ENCODE measurements around the gene SFMBT2.
"Not testable (repeated sequence)": the region's sequence is repeated elsewhere in the genome, so short reads cannot be mapped to it uniquely, and the experiment has no call there.

Gene SFMBT2

DNA sequence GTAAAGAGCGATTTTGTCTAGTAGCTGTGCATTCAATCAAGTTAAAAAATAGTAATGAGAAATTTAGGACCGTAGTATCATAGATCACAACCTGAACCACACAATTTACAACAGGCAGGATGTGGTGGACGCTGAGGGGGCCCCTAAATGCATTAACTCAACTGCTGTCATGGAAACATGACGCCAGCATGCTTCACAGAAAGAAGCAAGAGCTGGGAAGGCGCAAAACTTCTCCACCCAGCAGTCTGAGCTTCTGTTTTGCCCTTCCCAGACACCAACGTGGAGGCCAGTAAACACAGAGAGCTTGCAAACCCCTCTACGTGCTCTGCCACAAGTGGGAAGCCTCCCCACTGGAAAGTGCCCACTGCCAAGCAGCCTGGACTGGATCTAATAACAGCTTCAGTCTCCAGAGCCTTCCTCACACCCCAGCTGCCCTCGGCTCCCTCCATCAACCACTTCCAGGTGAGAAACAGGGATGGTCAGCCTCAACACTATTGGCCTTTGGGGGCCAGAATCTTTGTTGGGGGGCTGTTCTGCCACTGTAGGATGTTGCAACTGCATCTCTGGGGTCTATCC is 151.8 kb downstream of the SFMBT2 start:
- peak; percentile 75 for DNase-seq

- DNase-seq: no peak
Measured at GRCh38 chr10:7255517-7255916, 155.3 kb downstream of the SFMBT2 start.

- no peak for DNase-seq
Measured at GRCh38 chr10:7251696-7252465, 159.0 kb downstream of the SFMBT2 start.

DNA sequence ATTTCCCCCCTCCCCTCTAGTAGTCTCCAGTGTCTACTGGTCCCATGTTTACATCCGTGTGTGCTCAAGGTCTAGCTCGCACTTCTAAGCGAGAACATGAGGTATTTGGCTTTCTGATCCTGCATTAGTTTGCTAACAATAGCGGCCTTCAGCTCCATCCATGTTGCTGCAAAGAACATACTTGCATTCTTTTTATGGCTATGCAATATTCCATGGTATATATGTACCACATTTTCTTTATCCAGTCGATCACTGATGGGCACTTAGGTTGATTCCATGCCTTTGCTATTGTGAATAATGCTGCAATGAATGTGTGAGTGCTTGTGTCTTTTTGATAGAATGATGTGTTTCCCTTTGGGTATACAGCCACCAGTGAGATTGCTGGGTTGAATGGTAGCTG is 160.6 kb downstream of the SFMBT2 start:
- no peak for DNase-seq

GRCh38 chr10:7248585-7249164 is 162.2 kb downstream of the SFMBT2 start:
- no peak for DNase-seq

DNA sequence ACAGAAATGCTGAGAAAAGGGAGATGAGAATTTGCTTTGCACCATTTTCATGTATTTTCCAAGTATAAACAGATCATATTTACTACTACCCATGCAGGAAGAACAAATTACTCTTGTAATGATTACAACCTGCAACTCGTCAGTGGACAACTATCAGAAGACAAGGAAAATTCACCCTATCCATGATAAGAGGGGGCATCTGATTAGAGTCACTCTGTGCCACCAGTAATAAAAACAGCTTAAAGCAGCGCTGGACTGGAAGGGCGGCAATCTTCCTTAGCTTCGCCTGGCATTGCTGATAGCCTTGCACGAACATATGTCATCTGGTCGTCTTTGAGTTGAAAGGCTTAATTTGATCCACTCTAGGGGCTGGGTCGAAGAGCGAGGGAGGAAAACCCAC is 162.7 kb downstream of the SFMBT2 start:
- DNase-seq: no peak

DNA sequence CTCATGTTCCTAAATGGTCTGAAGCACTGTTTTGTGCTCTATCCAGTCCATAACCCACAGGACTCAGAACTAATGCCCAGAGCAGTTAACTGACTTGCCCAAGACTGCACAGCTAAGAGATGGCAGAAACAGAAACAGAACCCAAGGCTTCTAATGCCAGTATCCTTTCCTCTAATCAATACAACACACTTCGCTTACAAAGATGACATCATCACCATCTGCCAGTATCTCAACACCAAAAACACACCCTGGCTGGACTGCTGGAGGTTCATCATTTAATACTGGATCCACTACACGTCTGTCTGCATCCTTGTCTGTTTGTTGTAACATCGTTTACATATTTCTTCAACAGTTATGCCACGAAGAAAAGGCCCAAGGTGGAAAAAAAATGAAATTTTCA is 165.3 kb downstream of the SFMBT2 start:
- no peak for DNase-seq

- no peak for DNase-seq
Measured at GRCh38 chr10:7243873-7244272, 167.0 kb downstream of the SFMBT2 start.

- DNase-seq: no peak
Measured at GRCh38 chr10:7243139-7243538, 167.7 kb downstream of the SFMBT2 start.

GRCh38 chr10:7239312-7239985 is 171.4 kb downstream of the SFMBT2 start:
- peak; percentile 14 for DNase-seq

DNA sequence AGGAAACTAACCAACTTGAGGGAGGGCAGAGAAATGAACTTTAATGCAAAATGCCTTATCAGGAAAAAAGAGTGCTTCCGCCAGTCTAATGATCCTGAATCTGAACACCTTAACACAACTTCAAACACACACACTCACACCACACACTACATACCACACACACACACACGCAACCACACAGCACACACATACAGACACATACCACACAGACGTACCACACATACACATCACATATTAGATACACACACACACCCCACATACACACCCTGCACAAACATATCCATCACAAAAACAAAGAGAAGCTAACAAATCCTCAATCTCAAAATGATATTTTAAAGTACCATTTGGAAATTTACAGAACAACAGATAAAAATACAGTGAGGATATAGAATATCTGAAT is 175.5 kb downstream of the SFMBT2 start:
- no peak for DNase-seq

- DNase-seq: no peak
Measured at GRCh38 chr10:7234109-7234508, 176.7 kb downstream of the SFMBT2 start.

DNA sequence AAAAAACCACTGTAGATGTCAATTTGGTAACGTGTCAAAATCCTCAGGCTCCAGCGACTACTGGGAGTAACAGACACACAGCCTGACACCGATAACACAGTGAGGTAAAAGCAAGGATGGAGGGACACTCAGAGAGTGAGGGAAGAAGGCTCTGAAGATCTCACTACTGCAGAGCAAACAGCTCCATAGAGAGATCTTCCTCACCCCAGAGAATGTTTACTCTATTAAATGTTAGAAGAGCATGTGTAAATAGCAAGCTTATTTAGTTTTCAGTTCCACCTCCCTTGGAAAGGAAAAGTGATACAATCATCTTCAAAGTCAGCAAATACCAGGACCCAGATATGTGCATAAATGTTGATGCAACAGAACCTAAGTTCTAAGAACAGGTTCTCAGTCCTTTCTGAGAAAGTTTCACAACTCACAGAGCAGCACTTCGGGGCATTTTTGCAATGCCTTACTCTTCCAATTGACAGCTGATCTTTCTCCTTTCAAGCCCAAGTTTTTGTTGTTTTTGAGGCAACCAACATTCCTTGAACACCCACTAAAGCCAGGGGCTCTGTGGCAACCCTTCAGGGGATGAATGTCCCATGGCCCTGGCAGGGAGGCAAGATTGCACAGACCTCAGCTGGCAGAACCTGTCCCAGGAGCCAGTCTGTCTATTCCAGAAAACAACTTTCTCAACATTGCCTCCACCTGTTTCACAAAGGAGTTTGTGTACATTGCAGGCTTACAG is 177.4 kb downstream of the SFMBT2 start:
- no peak for DNase-seq

DNA sequence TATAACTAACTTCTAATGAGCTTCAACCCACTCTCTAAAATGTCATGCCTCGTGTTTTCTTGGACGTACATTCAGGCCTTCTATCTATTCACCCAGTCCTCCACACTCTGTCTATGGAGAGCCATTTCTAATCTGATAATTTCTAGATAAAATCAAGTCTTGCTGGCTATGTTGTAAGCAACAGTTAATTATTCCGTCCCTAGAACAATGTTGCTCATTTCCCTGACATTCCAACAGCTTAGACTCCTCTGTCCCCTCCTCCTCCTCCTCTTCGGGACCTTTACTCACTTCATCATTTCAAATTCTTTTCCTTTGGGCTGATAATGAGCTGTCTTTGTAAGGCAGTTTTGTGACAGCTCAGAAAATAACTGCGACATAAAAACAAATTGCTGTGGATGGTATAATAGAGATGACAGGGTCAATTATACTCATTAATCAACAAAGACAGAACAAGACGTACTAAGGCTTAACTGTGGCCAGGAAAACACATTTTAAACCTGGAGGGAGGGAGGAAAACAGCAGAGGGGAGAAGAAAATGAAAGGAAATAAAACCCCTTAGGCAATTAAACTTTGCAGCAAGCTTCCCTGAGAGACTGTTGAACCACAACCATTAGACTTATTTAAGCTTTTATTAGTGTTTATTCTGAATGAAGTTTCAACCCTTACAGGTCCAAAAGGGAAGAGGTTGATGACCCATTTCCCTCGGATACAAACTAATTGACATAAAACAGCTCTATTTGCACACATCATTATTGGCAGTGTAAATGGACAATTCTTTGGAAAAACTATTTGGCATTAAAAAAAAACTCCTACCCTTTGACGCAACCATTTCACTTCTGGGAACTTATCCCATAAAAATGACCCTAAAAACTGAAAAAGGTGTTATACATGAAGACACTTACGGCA is 179.1 kb downstream of the SFMBT2 start:
- no peak for DNase-seq

DNA sequence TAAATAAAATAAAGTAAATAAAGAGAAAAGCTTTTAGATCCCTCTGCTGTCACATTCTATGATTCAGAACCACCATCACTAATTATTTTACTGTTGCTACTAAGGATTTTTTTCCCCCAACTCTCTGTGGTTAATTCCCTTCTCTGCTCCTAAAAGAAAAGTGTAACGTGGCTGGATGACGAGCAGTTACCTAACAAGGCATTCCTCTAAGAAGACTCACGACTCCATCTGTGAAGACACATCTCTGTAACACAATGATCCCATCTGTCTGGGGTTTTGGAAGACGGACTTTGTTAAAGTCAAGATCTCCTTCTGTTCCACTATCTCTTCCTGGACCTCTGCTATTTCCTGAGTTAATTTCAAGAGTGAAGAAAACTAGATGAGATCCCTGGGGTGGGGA is 179.9 kb downstream of the SFMBT2 start:
- DNase-seq: no peak

DNA sequence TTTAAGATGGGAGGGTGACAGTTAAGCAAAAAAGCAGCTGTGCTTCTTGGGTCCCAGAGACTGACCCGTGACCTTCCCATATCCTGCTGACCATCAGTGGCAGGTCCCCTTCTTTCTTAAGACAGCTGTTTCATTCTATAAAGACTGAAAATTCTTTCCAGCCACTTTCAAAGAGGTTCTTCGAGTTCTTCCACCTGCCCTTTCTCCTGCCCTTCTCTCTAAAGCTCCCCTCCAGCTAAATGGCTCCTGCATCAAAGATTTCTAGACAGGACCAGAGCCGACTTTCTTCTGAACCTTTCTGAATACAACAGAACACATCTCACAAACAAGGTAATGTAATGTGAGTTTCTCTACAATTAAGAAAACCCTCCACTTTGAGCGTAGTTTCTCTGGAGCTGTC is 180.8 kb downstream of the SFMBT2 start:
- DNase-seq: no peak

DNA sequence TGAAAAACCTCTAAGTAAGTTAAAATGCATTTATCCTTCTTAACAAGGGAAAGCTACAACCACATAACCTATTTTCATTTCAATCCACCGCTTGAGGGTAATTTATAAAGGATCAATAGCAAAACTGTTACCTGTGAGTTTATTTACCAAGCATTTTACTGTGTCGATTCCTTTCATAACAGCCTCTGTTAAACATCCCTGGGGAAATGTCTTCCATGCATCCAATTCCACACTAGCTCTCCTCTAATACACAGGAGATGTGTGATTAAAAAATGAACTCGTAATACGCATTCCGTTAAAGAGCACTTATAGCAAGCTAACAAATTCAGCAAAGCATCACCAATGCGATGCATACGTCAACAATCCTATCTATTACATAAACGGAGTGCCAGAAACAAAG is 185.7 kb downstream of the SFMBT2 start:
- no peak for DNase-seq

GRCh38 chr10:7218968-7219367 is 191.9 kb downstream of the SFMBT2 start:
- no peak for DNase-seq

DNA sequence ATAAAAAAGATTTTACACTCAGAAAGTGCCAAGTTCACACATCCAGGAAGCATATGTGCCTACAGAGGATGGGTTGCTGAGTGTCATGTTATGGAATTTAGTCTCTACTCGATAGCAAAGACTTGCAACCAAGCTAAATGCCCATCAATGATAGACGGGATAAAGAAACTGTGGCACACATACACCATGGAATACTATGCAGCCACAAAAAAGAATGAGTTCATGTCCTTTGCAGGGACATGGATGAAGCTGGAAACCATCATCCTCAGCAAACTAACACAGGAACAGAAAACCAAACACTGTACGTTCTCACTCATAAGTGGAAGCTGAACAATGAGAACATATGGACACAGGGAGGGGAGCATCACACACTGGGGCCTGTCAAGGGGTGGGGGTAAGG is 198.1 kb downstream of the SFMBT2 start:
- DNase-seq: not testable (repeated sequence)

DNA sequence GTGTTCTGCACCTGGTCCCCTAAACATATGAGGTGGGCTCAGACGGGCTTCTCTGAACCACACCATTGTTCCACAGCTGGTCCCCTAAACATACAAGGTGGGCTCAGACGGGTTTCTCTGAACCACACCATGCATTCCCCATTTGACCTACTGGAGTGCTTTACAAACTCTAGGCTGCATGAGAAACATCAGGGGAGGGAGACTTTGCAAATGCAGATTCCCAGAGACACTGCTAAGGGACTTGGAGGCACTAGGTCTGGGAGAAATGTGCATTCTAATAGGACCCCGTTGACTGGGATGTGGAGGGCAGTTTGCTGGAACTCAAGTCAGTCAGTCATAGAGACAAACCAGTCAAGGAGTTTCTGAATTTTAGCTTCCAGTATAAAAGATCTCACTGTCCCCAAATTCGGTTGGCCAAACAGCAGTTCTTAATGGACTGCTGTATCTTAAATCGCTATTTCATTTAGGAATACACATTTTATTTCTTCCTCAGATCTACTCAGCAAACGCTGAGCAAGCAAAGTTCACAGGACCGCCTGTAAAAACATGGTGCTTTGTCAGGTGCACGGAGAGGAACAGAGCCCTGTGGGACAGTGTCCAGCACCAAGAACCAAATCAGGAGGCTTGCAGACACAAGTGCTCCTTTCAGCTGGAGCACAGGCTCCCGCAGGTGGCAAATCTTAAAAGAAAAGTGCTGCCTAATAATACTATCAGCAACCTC is 198.8 kb downstream of the SFMBT2 start:
- no peak for DNase-seq

GRCh38 chr10:7210516-7210915 is 200.3 kb downstream of the SFMBT2 start:
- no peak for DNase-seq
